HCT116 (cell line): ENCODE measurements around the gene OR5P2. TPM values are rescaled to one million over a fixed set of nuclear protein-coding genes. Genes with fewer than 3 reads are reported as not detected.

Experiments used
- ATAC-seq: fragments of 200-7000 bp; cut with Tn5 transposase; 2 replicates; pipeline ENCODE4 v1.9.1; 2020; ENCODE audit warnings: mild to moderate bottlenecking, moderate library complexity
- BruUV-seq: library from RNA; stranded (reverse); fragments of 400-500 nt; replicated peaks from 2 replicates; lab custom pipeline; 2021; lab: Mats Ljungman, UMichigan
- CTCF ChIA-PET: fragments of 300-600 bp; sonication (Branson Sonifier 250); formaldehyde crosslinking; loops from one replicate; lab custom pipeline; 2021; ENCODE audit warnings: antibody characterized with exemption; lab: Charles Lee
- POLR2A ChIA-PET: fragments of 300-600, 350-600 bp; sonication (Branson Sonifier 250); formaldehyde crosslinking; loops from one replicate; lab custom pipeline; 2021; ENCODE audit warnings: antibody characterized with exemption; lab: Charles Lee
- RAD21 ChIA-PET, 2 experiments: fragments of 300-600 bp; sonication (Branson Sonifier 250); formaldehyde crosslinking; loops; one replicate each; lab custom pipeline; 2023; ENCODE audit warnings: low total read pairs in 2 of 2; ENCODE audit not compliant: uncharacterized antibody in 2 of 2, unreplicated experiment in 2 of 2, low non-redundant PET in 1 of 2; lab: Charles Lee
- DNase-seq: peaks from one replicate; pipeline ENCODE4 v3.0.0-alpha.2; 2010; ENCODE audit warnings: low read depth, low spot score
- H2AFZ ChIP-seq: fragments of 200-600 bp; shearing (Covaris generic), sonication (generic); 2 replicates; pipeline ENCODE4 v1.6.1; 2017; ENCODE audit warnings: low read depth, mixed run types, mixed read lengths, antibody characterized with exemption, low read length; ENCODE audit not compliant: poor library complexity, severe bottlenecking
- H3K27ac ChIP-seq: 2 replicates; pipeline ENCODE4 v1.5.1; 2012; ENCODE audit warnings: low read depth, low read length
- H3K27me3 ChIP-seq: fragments of 200-600 bp; sonication (generic); 2 replicates; pipeline ENCODE4 v1.6.1; 2016; ENCODE audit warnings: mixed run types, low read length, mixed read lengths; ENCODE audit not compliant: insufficient read depth
- H3K36me3 ChIP-seq, 2 experiments: fragments of 200-500 bp in 1 of 2; fragments of 200-600 bp in 1 of 2; sonication (Bioruptor generic) in 1 of 2; sonication (generic) in 1 of 2; 2 replicates each; pipeline versions ENCODE4 v1.5.1 to v1.6.1; 2014 to 2016; ENCODE audit warnings: low read length in 2 of 2, inconsistent platforms in 1 of 2, mixed read lengths in 1 of 2, mixed run types in 1 of 2; ENCODE audit not compliant: insufficient read depth in 2 of 2, control insufficient read depth in 1 of 2
- H3K4me1 ChIP-seq, 2 experiments: fragments of 200-600 bp in 1 of 2; sonication (generic) in 1 of 2; 2 replicates each; pipeline versions ENCODE4 v1.5.1 to v1.6.1; 2012 to 2017; ENCODE audit warnings: low read length in 2 of 2, inconsistent platforms in 1 of 2, mild to moderate bottlenecking in 1 of 2, mixed read lengths in 1 of 2, mixed run types in 1 of 2, moderate library complexity in 1 of 2; ENCODE audit not compliant: insufficient read depth in 2 of 2, control insufficient read depth in 1 of 2
- H3K4me2 ChIP-seq: fragments of 200-600 bp; sonication (generic); 2 replicates; pipeline ENCODE4 v1.6.1; 2017; ENCODE audit warnings: mixed run types, low read length, mixed read lengths
- H3K4me3 ChIP-seq, 2 experiments: fragments of 200-600 bp in 1 of 2; sonication (generic) in 1 of 2; replicated peaks in 1 of 2; 2 replicates each; pipeline ENCODE4 v1.5.1; 2011 to 2016; ENCODE audit warnings: low read length in 2 of 2, control low read depth in 1 of 2, low read depth in 1 of 2, mild to moderate bottlenecking in 1 of 2, mixed read lengths in 1 of 2, mixed run types in 1 of 2
- H3K79me2 ChIP-seq: fragments of 200-600 bp; sonication (generic); 2 replicates; pipeline ENCODE4 v1.6.1; 2017; ENCODE audit warnings: mild to moderate bottlenecking, mixed run types, low read length, moderate library complexity, mixed read lengths; ENCODE audit not compliant: insufficient read depth
- H3K9ac ChIP-seq: fragments of 200-600 bp; sonication (generic); 2 replicates; pipeline ENCODE4 v1.6.1; 2016; ENCODE audit warnings: low read length, mixed read lengths
- H3K9me2 ChIP-seq: fragments of 200-600 bp; sonication (generic), shearing (Covaris generic); 2 replicates; pipeline ENCODE4 v1.6.1; 2017; ENCODE audit warnings: mixed run types, mild to moderate bottlenecking, moderate library complexity; ENCODE audit not compliant: insufficient read depth
- H3K9me3 ChIP-seq, 2 experiments: fragments of 200-500 bp in 1 of 2; fragments of 200-600 bp in 1 of 2; sonication (Bioruptor generic) in 1 of 2; sonication (generic) in 1 of 2; 2 replicates each; pipeline ENCODE4 v1.6.1; 2014 to 2017; ENCODE audit warnings: low read length in 2 of 2, mixed read lengths in 2 of 2, inconsistent platforms in 1 of 2, low read depth in 1 of 2, mild to moderate bottlenecking in 1 of 2, mixed run types in 1 of 2, moderate library complexity in 1 of 2; ENCODE audit not compliant: control insufficient read depth in 1 of 2, insufficient read depth in 1 of 2
- H4K20me1 ChIP-seq: fragments of 200-600 bp; sonication (generic), shearing (Covaris generic); 2 replicates; pipeline ENCODE4 v1.6.1; 2017; ENCODE audit warnings: mixed run types, mild to moderate bottlenecking, moderate library complexity; ENCODE audit not compliant: insufficient read depth
- ATF3 ChIP-seq: IDR thresholded peaks from 2 replicates; pipeline ENCODE4 v1.6.1; 2012
- CEBPB ChIP-seq: IDR thresholded peaks from 2 replicates; pipeline ENCODE4 v1.6.1; 2012; ENCODE audit warnings: low read depth
- EGR1 ChIP-seq: IDR thresholded peaks from 2 replicates; pipeline ENCODE4 v1.6.1; 2012; ENCODE audit warnings: low read depth
- ELF1 ChIP-seq: IDR thresholded peaks from 2 replicates; pipeline ENCODE4 v1.6.1; 2012; ENCODE audit warnings: low read depth, borderline replicate concordance
- EZH2 ChIP-seq: fragments of 200-600 bp; sonication (generic); IDR thresholded peaks from 2 replicates; pipeline ENCODE4 v1.6.1; 2017; ENCODE audit warnings: antibody characterized with exemption, mixed run types
- FOSL1 ChIP-seq: IDR thresholded peaks from 2 replicates; pipeline ENCODE4 v1.6.1; 2012; ENCODE audit warnings: low read depth
- JUND ChIP-seq: IDR thresholded peaks from 2 replicates; pipeline ENCODE4 v1.6.1; 2012
- MAX ChIP-seq: IDR thresholded peaks from 2 replicates; pipeline ENCODE4 v1.6.1; 2012
- POLR2A ChIP-seq: IDR thresholded peaks from 2 replicates; pipeline ENCODE4 v1.7.0; 2011; ENCODE audit warnings: borderline replicate concordance; ENCODE audit not compliant: insufficient read depth, insufficient read length; ENCODE audit errors: extremely low read depth
- RAD21 ChIP-seq: IDR thresholded peaks from 2 replicates; pipeline ENCODE4 v1.6.1; 2012; ENCODE audit warnings: low read depth, mild to moderate bottlenecking
- REST ChIP-seq: IDR thresholded peaks from 2 replicates; pipeline ENCODE4 v1.6.1; 2012; ENCODE audit warnings: low read depth
- SP1 ChIP-seq: IDR thresholded peaks from 2 replicates; pipeline ENCODE4 v1.6.1; 2012; ENCODE audit warnings: low read depth
- SRF ChIP-seq: IDR thresholded peaks from 2 replicates; pipeline ENCODE4 v1.6.1; 2012; ENCODE audit warnings: low read depth
- YY1 ChIP-seq: IDR thresholded peaks from 2 replicates; pipeline ENCODE4 v1.6.1; 2011; ENCODE audit warnings: low read length, low read depth, moderate library complexity, mild to moderate bottlenecking; ENCODE audit not compliant: insufficient replicate concordance; ENCODE audit errors: extremely low read depth
- ZBTB33 ChIP-seq: IDR thresholded peaks from 2 replicates; pipeline ENCODE4 v1.6.1; 2011; ENCODE audit warnings: mild to moderate bottlenecking, low read length, moderate library complexity; ENCODE audit not compliant: insufficient replicate concordance; ENCODE audit errors: extremely low read depth
- ZFX ChIP-seq: fragments of 450-650 bp; IDR thresholded peaks from 2 replicates; pipeline ENCODE4 v1.6.1; 2017
- intact Hi-C: fragments of 100-400 bp; cut with micrococcal nuclease; formaldehyde crosslinking; loops from 2 replicates; pipeline ENCODE4 v1.10.0; 2022
- total RNA-seq: library from RNA; stranded (reverse); gene quantifications from one replicate; pipeline ENCODE4 v1.2.1, GENCODE V29; 2021; ENCODE audit not compliant: unreplicated experiment

OR5P2 gene
- total RNA-seq, 1 experiment from 2014 or later: not detected

- Histone ChIP-seq H3K4me1 (no peaks in the 10 kb centered on the region), H3K36me3 (no peaks in the 10 kb centered on the region), H3K9me2 (no peaks in the 10 kb centered on the region), H3K27ac (no peak overlapping the region), H3K79me2 (no peaks in the 10 kb centered on the region), H3K4me2 (no peak overlapping the region), H3K9ac (no peak overlapping the region), H4K20me1 (no peaks in the 10 kb centered on the region), H3K27me3 (peaks cover 16% of the 10 kb centered on the region), H3K9me3 (no peaks in the 10 kb centered on the region), H3K4me3 (no peak overlapping the region), H2AFZ (no peak overlapping the region)
- DNase-seq (no peak), ATAC-seq (no peak)
- ChIA-PET CTCF (no interaction called here), RAD21 (no interaction called here), POLR2A (no interaction called here)
- BruUV-seq: no TSS peak
- intact Hi-C loops: no loop called here
- TF ChIP-seq YY1 (no peak), EGR1 (no peak), SRF (no peak), ATF3 (no peak), ZBTB33 (no peak), ELF1 (no peak), REST (no peak), JUND (no peak), ZFX (no peak), POLR2A (no peak), RAD21 (no peak), EZH2 (no peak), CEBPB (no peak), SP1 (no peak), FOSL1 (no peak), MAX (no peak)
These were observed 3.5 kb downstream of the OR5P2 start for GRCh38 chr11:7793233-7793632.
